Heart right ventricle (tissue), 16 donors: ENCODE results near the gene PRKAB1. TPM values are rescaled to one million over a fixed set of nuclear protein-coding genes. Genes with fewer than 3 reads are reported as not detected.

ENCODE experiments used
- ATAC-seq, 8 donors: fragments of 200-7000 bp; cut with Tn5 transposase; one replicate each; pipeline ENCODE4 v1.9.1; 2020; ENCODE audit warnings: mild to moderate bottlenecking in 8 of 8, moderate library complexity in 8 of 8, moderate number of reproducible peaks in 1 of 8
- DNase-seq, 2 donors: peaks; one replicate each; pipeline ENCODE4 v3.0.0-alpha.2; 2020
- H3K27ac ChIP-seq, 10 donors: fragments of 200-600 bp; sonication (generic) in 2 of 10; one replicate each; pipeline versions ENCODE4 v1.5.0 to v1.8.0; 2020 to 2022; ENCODE audit warnings: mild to moderate bottlenecking in 3 of 10
- H3K27me3 ChIP-seq, 7 donors: fragments of 200-600 bp; one replicate each; pipeline ENCODE4 v1.8.0; 2021 to 2022; ENCODE audit warnings: mild to moderate bottlenecking in 2 of 7
- H3K36me3 ChIP-seq, 9 donors: fragments of 200-600 bp; sonication (generic) in 1 of 9; one replicate each; pipeline versions ENCODE4 v1.5.0 to v1.8.0; 2020 to 2022; ENCODE audit warnings: mild to moderate bottlenecking in 2 of 9
- H3K4me1 ChIP-seq, 9 donors: fragments of 200-600 bp; sonication (generic) in 1 of 9; one replicate each; pipeline versions ENCODE4 v1.5.0 to v1.8.0; 2020 to 2022; ENCODE audit warnings: mild to moderate bottlenecking in 4 of 9
- H3K4me3 ChIP-seq, 10 donors: fragments of 200-600 bp; sonication (generic) in 2 of 10; one replicate each; pipeline versions ENCODE4 v1.5.0 to v1.8.0; 2020 to 2022; ENCODE audit warnings: mild to moderate bottlenecking in 7 of 10, moderate library complexity in 2 of 10
- H3K9me3 ChIP-seq, 11 donors: fragments of 200-600 bp in 10 of 11; sonication (generic) in 2 of 11; one replicate each; pipeline versions ENCODE4 v1.5.0 to v1.8.0; 2013 to 2022; ENCODE audit warnings: mild to moderate bottlenecking in 2 of 11, control low read depth in 1 of 11, moderate library complexity in 1 of 11
- WGBS, 2 donors: extraction: QIAGEN DNeasy Blood & Tissue Kit; methylation state at CpG; one replicate each; pipeline ENCODE4 v1.1.7; 2013; ENCODE audit warnings: inconsistent platforms in 1 of 2; 5-methylcytosine and 5-hydroxymethylcytosine counted together
- intact Hi-C, 10 donors: fragments of 100-400 bp; cut with DNase I; formaldehyde crosslinking; loops; one replicate each; pipeline versions ENCODE4 v1.11.1 to v1.14.2; 2022
- microRNA-seq, 2 donors: library from miRNA; unstranded; fragments of <30 nt; microRNA quantifications; one replicate each; pipeline ENCODE4 v1.2.0, GENCODE V29; 2021
- polyA plus RNA-seq, 2 donors: library from polyadenylated mRNA; stranded (reverse); fragments of 200-250 nt; gene quantifications; one replicate each; pipeline ENCODE4 v1.2.3, GENCODE V29; 2013
- total RNA-seq, 10 donors: library from RNA; stranded (reverse); fragmentation: NEBNext Ultra II Directional in 3 of 10; extraction: Animal tissue kit (Norgen Biotek cat#: 25700) in 3 of 10; gene quantifications; one replicate each; pipeline versions ENCODE4 v1.2.1 to v1.2.4, GENCODE V29; 2021 to 2023
- TF ChIP-seq, protein P1 (sequence below), 9 donors: fragments of 200-600 bp; sonication (generic) in 2 of 9; IDR thresholded peaks; one replicate each; pipeline versions ENCODE4 v1.5.0 to v1.8.0; 2021 to 2022; ENCODE audit warnings: antibody characterized with exemption in 9 of 9, mild to moderate bottlenecking in 5 of 9, moderate library complexity in 1 of 9
- donor health status: Arrhythmogenic right ventricular cardiomyopathy.
- donor health status: ischemic (EF 13 %, LVEDD 7.1; RV severe dilation, severe dysfunction).
- donor health status: healthy with polysubstance abuse.
- donor health status: DM: no; HTN: yes; CAD: no.
- donor health status: DM: no; HTN: no; CAD: no.
- donor health status: ischemic (EF 25% LVEDD 6.9; RV normal size, moderate dysfunction).
- donor health status: ischemic (EF 25% LVEDD 5.7; RV mildly dilated, moderate dysfunction).
- donor health status: healthy.
- donor health status: DM: yes; HTN: yes; CAD: no.
- donor health status: Ischemic cardiomyopathy.
- donor health status: ischemic (EF 35%, LVEDD 5.7; RV mildly dilated, moderate dysfunction).
- donor health status: nonischemic (EF 11% LVEDD 7.7; RV severe dilation, severe dysfunction).
- donor health status: DM: yes; HTN: yes; CAD: no.
- donor health status: PGD.
- donor health status: ischemic (EF 29% LVEDD 5.4; RV normal size, mild dysfunction).
- donor health status: nonischemic (EF 23%, LVEDD 6.1; RV moderate dilation, normal function).

Gene PRKAB1
- total and polyA plus RNA-seq, 12 donors: 8.6 to 14.5 (median 11.0) TPM

DNA sequence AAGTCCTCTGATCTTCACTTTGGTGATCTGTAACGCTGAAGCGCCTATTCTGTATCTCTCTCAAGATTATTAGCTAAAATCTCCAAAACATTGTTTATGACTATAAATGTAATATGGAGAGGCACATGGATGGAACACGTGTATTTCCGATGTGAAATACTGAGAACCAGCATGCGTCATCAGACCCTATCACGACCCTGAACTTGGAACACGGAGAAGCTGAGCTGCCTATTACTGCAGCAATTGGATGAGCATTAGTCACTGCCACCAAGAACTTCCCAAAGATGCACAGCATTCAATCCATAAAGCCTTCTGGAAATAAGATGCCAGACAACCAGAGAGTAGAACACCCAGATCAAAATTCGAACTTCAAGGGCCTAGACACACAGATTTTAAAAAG, 61.9 kb downstream of the PRKAB1 start:
- H3K36me3 ChIP-seq: peaks cover 0 to 6% (median 0%) of the 10 kb centered on the region in 9 donors
- 93 to 97% methylated on average over 8 of the region's 8 CpGs for WGBS, 2 donors
- TF ChIP-seq, protein P1, sequence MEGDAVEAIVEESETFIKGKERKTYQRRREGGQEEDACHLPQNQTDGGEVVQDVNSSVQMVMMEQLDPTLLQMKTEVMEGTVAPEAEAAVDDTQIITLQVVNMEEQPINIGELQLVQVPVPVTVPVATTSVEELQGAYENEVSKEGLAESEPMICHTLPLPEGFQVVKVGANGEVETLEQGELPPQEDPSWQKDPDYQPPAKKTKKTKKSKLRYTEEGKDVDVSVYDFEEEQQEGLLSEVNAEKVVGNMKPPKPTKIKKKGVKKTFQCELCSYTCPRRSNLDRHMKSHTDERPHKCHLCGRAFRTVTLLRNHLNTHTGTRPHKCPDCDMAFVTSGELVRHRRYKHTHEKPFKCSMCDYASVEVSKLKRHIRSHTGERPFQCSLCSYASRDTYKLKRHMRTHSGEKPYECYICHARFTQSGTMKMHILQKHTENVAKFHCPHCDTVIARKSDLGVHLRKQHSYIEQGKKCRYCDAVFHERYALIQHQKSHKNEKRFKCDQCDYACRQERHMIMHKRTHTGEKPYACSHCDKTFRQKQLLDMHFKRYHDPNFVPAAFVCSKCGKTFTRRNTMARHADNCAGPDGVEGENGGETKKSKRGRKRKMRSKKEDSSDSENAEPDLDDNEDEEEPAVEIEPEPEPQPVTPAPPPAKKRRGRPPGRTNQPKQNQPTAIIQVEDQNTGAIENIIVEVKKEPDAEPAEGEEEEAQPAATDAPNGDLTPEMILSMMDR (IDR thresholded peaks at IDR 0.05): no peak
- ATAC-seq: no peak
- H3K4me1 ChIP-seq: peaks cover 0 to 9% (median 0%) of the 10 kb centered on the region in 9 donors
- intact Hi-C loops: no loop called here
- H3K27ac ChIP-seq: no peak overlapping the region
- no peak for DNase-seq
- no peaks in the 10 kb centered on the region for H3K27me3 ChIP-seq
- no peak overlapping the region for H3K4me3 ChIP-seq
- H3K9me3 ChIP-seq: no peaks in the 10 kb centered on the region

DNA sequence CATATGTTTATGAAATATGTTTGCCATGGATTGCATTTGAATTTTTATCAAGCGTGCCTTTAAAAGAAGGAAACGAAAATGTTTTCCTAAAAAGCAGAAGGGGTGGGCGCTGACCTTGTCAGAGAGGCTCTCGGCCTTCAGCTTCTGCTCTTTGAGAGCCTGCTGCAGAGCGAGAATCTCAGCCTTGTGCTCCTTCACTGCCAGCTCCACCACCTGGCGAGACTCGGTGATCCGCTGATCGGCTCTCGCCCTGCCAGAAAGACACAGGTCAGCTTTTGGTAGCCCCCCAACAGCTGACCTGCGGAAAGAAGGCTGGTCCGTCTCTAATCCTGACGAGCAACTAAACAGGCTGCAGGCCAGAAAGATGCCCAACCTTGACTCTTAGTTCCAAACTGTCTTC, 62.4 kb downstream of the PRKAB1 start:
- ATAC-seq (no peak), DNase-seq (no peak)
- 95 to 96% methylated on average over 13 of the region's 13 CpGs for WGBS, 2 donors
- H3K4me3 ChIP-seq: no peak overlapping the region
- TF ChIP-seq, protein P1 (IDR thresholded peaks at IDR 0.05): no peak
- intact Hi-C loops: no loop called here
- H3K4me1 ChIP-seq: peaks cover 0 to 9% (median 0%) of the 10 kb centered on the region in 9 donors
- peaks cover 0 to 8% (median 0%) of the 10 kb centered on the region in 9 donors for H3K36me3 ChIP-seq
- no peaks in the 10 kb centered on the region for H3K9me3 ChIP-seq
- H3K27ac ChIP-seq: no peak overlapping the region
- H3K27me3 ChIP-seq: no peaks in the 10 kb centered on the region

Small RNAs within 50 kb of the gene (microRNA-seq; reads per million reads assigned to microRNA genes)
- 0 reads per million in 2 donors for gene MIR1178

Other genes with a start within 250 kb of the PRKAB1 start
- under 1 TPM in 9 of 10 donors, not detected in 1; 0.10 to 0.92 (median 0.49) TPM for gene TMEM233, start 74.4 kb upstream of the PRKAB1 start, total RNA-seq
- under 1 TPM; 0.15 to 0.36 TPM for gene TMEM233, start 74.4 kb upstream of the PRKAB1 start, polyA plus RNA-seq
- gene CIT, start 209.2 kb downstream of the PRKAB1 start, total RNA-seq: 1 to 10 TPM in 5 of 10 donors, under 1 TPM in 5; 0.35 to 7.0 (median 0.98) TPM
- under 1 TPM; 0.20 to 0.95 TPM for gene CIT, start 209.2 kb downstream of the PRKAB1 start, polyA plus RNA-seq